ENCODE measurements around the gene LACTB. TPM values are rescaled to one million over a fixed set of nuclear protein-coding genes. Genes with fewer than 3 reads are reported as not detected.

The LACTB gene
- polyA plus RNA-seq, 1 experiment, result 8.1 TPM

DNA sequence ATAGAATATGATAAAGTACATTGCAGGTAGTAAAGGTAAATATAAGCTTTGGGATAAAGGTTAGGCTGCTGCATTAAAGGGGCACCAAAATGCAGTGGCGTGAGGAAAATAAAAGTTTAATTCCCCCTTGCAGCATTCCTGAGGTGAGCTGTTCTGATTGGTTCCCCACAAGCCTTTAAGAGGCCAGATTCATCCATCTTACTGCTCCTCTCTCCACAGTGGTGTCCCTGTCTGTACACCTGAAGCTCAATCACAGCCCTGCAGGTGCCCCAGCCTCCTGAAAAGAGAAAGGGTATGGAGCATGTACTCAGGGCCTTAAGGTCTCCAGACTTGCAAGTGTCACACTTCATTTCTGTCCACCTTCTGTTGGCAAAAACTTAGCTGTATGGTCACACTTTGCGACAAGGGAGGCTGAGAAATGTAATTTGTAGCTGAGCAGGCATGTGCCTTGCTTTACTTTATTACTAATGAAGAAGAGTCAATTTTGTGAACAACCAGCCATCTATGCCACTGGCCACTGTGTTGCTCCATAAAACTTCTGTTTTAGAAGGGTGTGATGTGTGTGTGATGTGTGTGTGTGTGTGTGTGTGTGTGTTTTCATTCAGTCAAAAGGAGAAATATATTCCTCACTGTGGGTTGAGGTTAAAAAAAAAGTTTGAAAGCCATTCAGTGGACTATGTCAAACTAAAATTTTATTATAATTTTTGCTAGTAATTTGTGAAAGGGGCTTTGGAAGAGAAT, 12.8 kb downstream of the LACTB start:
- H3K36me3 ChIP-seq (ENCODE audit: control insufficient read depth, insufficient read depth, low read length), result peaks cover 5% of the 10 kb centered on the region
- H3K4me3 ChIP-seq (ENCODE audit: low read depth, low read length), result no peak overlapping the region
- ChIA-PET CTCF (interaction anchor here (0.6 to 1.1 kb wide), 3 partner anchors 9 to 87 kb away, joined by 3 read pairs; no protein-coding TSS in a partner anchor), POLR2A (interaction anchor here (0.6 kb wide), 2 partner anchors 11 to 155 kb away, joined by 3 read pairs; no protein-coding TSS in a partner anchor)
- no peak for DNase-seq (ENCODE audit: low read depth)
- no peaks in the 10 kb centered on the region for H3K27me3 ChIP-seq (ENCODE audit: control insufficient read depth, insufficient read depth, low read length)
- TF ChIP-seq, protein P1, sequence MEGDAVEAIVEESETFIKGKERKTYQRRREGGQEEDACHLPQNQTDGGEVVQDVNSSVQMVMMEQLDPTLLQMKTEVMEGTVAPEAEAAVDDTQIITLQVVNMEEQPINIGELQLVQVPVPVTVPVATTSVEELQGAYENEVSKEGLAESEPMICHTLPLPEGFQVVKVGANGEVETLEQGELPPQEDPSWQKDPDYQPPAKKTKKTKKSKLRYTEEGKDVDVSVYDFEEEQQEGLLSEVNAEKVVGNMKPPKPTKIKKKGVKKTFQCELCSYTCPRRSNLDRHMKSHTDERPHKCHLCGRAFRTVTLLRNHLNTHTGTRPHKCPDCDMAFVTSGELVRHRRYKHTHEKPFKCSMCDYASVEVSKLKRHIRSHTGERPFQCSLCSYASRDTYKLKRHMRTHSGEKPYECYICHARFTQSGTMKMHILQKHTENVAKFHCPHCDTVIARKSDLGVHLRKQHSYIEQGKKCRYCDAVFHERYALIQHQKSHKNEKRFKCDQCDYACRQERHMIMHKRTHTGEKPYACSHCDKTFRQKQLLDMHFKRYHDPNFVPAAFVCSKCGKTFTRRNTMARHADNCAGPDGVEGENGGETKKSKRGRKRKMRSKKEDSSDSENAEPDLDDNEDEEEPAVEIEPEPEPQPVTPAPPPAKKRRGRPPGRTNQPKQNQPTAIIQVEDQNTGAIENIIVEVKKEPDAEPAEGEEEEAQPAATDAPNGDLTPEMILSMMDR (IDR thresholded peaks at IDR 0.05; ENCODE audit: insufficient read depth, low read depth, low read length), result no peak

DNA sequence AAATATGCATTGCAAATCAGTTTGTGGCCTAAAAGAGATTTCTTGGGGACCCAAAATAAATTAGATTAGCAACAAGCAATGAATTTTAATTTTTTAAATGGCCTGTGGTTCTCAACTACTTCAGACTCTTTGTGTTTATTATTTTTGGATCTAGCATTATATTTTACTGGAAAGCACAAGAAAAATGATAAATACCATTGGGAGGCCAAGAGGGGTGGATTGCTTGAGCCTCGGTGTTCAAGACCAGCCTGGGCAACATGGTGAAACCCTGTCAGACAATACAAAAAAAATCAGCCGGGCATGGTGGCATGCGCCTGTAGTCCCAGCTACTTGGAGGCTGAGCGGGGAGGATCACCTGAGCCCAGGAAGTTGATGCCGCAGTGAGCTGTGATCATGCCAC, 13.6 kb downstream of the LACTB start:
- TF ChIP-seq, protein P1 (IDR thresholded peaks at IDR 0.05; ENCODE audit: insufficient read depth, low read depth, low read length), result no peak
- no peak for DNase-seq (ENCODE audit: low read depth)
- no peaks in the 10 kb centered on the region for H3K27me3 ChIP-seq (ENCODE audit: control insufficient read depth, insufficient read depth, low read length)
- POLR2A ChIA-PET, result interaction anchor here (0.6 to 1.2 kb wide), 4 partner anchors 9 to 154 kb away, joined by 3 to 19 read pairs (median 5); no protein-coding TSS in a partner anchor
- CTCF ChIA-PET, result interaction anchor here (1.1 to 1.5 kb wide), 2 partner anchors 88 to 353 kb away, joined by 3 to 4 read pairs; no protein-coding TSS in a partner anchor
- peaks cover 3% of the 10 kb centered on the region for H3K36me3 ChIP-seq (ENCODE audit: control insufficient read depth, insufficient read depth, low read length)
- no peak overlapping the region for H3K4me3 ChIP-seq (ENCODE audit: low read depth, low read length)

DNA sequence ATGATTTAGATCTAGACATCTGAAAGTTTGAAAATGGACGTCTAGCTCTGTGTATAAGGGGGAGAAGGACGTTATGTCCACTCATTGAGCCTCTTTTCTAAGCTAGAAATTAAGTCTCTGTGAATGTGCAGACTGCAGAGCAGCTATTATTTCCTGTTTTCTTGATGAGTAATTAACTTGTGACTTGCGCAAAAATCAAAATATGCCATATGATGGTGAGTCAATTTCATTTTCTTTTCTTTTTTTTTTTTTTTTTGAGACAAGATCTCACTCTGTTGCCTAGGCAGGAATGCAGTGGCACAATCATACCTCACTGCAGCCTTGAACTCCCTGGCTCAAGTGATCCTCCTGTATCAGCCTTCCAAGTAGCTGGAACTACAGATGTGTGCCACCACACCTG, 14.1 kb downstream of the LACTB start:
- Histone ChIP-seq H3K36me3 (ENCODE audit: control insufficient read depth, insufficient read depth, low read length) (peaks cover 2% of the 10 kb centered on the region; the same call in 1 of the 2 replicates), H3K27me3 (ENCODE audit: control insufficient read depth, insufficient read depth, low read length) (no peaks in the 10 kb centered on the region), H3K4me3 (ENCODE audit: low read depth, low read length) (no peak overlapping the region)
- peak; percentile 74 for DNase-seq (ENCODE audit: low read depth)
- TF ChIP-seq, protein P1 (IDR thresholded peaks at IDR 0.05; ENCODE audit: insufficient read depth, low read depth, low read length), result no peak
- ChIA-PET CTCF (interaction anchor here (0.6 to 1.5 kb wide), 5 partner anchors 11 to 353 kb away, joined by 3 to 4 read pairs (median 3); no protein-coding TSS in a partner anchor), POLR2A (interaction anchor here (0.6 to 1.2 kb wide), 2 partner anchors 8 to 14 kb away, joined by 7 to 19 read pairs; no protein-coding TSS in a partner anchor)

DNA sequence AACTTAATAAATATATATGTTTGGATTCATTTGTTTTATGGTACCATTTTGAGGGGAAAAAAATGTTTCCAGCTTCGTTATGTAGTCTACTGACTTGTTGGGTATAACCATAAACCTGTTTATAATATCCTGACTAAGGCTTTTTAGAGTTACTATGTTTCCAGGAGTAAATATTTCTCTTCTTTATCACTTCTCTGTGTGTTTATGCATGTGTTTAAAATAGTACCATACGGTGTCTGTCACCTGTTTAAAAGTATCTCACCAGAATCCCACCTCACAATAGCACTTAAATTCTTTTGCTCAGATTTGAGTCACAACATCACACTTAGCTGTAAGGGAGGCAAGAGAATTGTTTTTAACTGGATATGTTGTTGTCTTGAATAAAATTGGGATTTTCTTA, 15.1 kb downstream of the LACTB start:
- no peaks in the 10 kb centered on the region for H3K27me3 ChIP-seq (ENCODE audit: control insufficient read depth, insufficient read depth, low read length)
- ChIA-PET POLR2A (interaction anchor here (0.7 kb wide), 1 partner anchor 641 kb away, joined by 3 read pairs; no protein-coding TSS in a partner anchor), CTCF (interaction anchor here (0.9 to 1.8 kb wide), 4 partner anchors 8 to 354 kb away, joined by 3 to 4 read pairs (median 4); no protein-coding TSS in a partner anchor)
- H3K36me3 ChIP-seq (ENCODE audit: control insufficient read depth, insufficient read depth, low read length), result 0 out of 2 replicates have a peak, but pooled peaks cover 1% of the 10 kb centered on the region
- no peak for DNase-seq (ENCODE audit: low read depth)
- H3K4me3 ChIP-seq (ENCODE audit: low read depth, low read length), result no peak overlapping the region
- TF ChIP-seq, protein P1 (IDR thresholded peaks at IDR 0.05; ENCODE audit: insufficient read depth, low read depth, low read length), result no peak

DNA sequence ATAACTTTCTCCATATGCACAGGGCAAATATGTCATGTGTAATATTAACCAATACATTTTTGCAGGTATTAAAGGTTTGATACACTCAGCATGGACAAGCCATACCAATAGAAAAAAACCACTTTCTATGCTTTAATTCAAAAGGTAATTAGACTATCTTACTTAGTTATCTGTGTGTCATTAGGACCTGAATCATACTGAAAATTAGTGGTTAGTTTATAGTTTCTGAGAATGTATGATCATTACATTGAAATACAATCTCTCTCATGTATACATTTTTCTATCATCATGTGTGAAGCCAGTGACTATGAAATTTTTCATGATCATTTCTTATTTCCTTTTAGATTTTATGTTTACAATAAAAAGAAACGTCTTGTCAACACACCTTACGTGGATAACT, 19.3 kb downstream of the LACTB start:
- DNase-seq (ENCODE audit: low read depth), result no peak
- CTCF ChIA-PET, result no interaction called here
- Histone ChIP-seq H3K36me3 (ENCODE audit: control insufficient read depth, insufficient read depth, low read length) (peaks cover 3% of the 10 kb centered on the region; the same call in 1 of the 2 replicates), H3K4me3 (ENCODE audit: low read depth, low read length) (no peak overlapping the region), H3K27me3 (ENCODE audit: control insufficient read depth, insufficient read depth, low read length) (no peaks in the 10 kb centered on the region)
- TF ChIP-seq, protein P1 (IDR thresholded peaks at IDR 0.05; ENCODE audit: insufficient read depth, low read depth, low read length), result no peak
- POLR2A ChIA-PET, result no interaction called here

All from BJ (cell line).